ENCODE data around the gene MAP4K1.
"Not testable (repeated sequence)": the region's sequence is repeated elsewhere in the genome, so short reads cannot be mapped to it uniquely, and the experiment has no call there.

The MAP4K1 gene

DNA sequence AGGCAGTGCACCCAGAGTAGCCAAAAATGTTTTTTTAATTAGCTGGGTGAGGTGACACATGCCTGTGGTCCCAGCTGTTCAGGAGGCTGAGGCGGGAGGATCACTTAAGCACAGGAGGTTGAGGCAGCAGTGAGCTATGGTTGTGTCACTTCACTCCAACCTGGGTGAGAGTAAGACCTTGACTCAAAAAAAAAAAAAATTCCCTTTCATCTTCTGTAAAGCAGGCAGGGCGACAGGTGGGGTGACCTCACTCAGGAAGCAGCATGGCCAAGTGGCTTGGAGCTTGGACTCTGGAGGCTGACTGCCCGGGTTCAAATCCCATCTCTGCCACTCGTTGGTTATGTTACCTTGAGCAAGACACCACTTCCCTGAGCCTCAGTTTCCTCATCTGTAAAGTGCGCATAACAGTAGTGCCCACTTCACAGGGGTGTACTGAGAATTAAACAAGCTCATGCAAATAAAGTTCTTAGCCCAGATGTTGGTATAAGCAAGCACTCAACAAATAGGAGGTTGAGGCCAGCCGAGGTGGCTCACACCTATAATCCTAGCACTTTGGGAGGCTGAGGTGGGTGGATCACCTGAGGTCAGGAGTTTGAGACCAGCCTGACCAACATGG is 48.3 kb downstream of the MAP4K1 start:
- DNase-seq (ENCODE audit: low read depth in 3 of 3) = no peak

DNA sequence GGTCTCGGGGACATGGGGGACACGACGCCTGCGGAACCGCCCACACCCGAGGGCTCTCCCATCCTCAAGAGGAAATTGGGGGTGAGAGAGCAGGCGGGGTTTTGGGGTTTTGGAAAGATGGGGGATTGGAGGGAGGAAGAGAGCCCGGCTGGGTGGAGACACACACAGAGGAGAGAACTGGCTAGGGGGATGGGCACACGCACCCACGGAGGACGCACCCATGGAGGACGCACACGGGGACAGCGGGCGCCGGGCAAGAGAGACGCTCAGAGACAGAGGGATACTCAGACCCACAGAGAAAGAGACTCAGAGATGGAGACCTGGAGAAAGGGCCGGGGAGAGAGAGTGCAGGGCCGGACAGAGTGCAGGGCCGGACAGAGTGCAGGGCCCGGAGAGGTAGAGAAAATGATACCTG is 52.1 kb downstream of the MAP4K1 start:
- DNase-seq (ENCODE audit: low read depth in 3 of 3) = no peak

DNA sequence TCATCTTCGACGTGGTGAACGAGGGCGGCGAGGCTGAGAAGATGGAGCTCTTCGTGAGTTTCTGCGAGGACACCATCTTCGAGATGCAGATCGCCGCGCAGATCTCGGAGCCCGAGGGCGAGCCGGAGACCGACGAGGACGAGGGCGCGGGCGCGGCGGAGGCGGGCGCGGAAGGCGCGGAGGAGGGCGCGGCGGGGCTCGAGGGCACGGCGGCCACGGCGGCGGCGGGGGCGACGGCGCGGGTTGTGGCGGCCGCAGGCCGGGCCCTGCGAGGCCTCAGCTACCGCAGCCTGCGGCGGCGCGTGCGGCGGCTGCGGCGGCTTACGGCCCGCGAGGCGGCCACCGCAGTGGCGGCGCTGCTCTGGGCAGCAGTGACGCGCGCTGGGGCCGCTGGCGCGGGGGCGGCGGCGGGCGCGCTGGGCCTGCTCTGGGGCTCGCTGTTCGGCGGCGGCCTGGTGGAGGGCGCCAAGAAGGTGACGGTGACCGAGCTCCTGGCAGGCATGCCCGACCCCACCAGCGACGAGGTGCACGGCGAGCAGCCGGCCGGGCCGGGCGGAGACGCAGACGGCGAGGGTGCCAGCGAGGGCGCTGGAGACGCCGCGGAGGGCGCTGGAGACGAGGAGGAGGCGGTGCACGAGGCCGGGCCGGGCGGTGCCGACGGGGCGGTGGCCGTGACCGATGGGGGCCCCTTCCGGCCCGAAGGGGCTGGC is 52.6 kb downstream of the MAP4K1 start:
- DNase-seq (ENCODE audit: low read depth in 3 of 3) = no peak

DNA sequence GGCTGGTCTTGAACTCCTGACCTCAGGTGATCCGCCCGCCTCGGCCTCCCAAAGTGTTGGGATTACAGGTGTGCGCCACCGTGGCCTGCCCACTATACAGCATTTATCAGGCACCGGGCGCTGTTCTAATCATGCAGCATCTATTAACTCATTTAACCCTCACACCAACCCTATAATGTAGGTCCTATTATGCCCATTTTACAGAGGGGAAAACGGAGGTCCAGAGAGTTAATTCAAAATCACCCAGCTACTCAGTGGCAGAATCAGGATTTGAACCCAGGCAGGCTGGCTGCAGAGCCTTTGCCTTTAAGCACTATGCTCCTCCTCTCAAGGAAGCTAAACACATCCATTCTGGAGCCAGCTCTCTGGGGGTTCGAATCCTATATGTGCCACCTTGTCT is 54.3 kb downstream of the MAP4K1 start:
- no peak for DNase-seq (ENCODE audit: low read depth in 3 of 3)

DNA sequence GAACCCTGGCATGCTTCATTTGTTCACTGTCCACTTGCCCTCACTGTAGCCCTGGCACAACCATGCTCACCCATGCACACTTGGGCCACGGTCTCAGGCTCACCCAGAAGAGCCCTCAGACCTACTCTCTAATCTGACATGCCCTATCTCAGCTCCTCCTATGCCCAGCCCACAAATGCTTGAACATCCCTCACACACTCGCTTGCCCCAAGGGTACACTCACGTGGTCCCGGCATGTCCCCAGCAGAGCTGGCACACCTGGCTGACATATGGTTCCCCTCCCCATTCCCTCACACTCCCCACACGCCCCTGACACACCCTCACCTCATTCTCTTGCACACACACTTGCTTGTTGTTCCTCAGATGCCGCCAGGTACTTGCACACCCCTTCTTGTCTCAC is 55.7 kb downstream of the MAP4K1 start:
- DNase-seq (ENCODE audit: low read depth in 3 of 3) = no peak

DNA sequence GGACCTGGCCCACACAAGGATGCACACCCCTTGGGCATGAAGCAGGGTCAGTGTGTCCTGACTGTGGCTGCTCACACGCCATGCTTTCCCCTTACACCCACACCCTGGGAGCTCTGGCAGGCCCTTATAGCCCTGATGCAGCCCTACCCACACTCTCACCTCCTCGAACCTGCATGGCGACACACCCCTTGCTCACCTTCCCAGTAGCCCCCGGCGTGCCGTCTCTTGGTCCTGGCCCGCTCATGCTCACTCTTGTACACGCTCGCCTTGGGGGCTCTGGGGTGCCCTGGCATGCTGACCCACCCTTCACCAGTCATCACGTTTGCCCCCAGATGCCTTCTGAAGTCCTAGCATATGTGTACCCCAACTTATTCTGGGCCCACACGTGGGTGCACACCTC is 56.1 kb downstream of the MAP4K1 start:
- DNase-seq (ENCODE audit: low read depth in 3 of 3) = no peak

DNA sequence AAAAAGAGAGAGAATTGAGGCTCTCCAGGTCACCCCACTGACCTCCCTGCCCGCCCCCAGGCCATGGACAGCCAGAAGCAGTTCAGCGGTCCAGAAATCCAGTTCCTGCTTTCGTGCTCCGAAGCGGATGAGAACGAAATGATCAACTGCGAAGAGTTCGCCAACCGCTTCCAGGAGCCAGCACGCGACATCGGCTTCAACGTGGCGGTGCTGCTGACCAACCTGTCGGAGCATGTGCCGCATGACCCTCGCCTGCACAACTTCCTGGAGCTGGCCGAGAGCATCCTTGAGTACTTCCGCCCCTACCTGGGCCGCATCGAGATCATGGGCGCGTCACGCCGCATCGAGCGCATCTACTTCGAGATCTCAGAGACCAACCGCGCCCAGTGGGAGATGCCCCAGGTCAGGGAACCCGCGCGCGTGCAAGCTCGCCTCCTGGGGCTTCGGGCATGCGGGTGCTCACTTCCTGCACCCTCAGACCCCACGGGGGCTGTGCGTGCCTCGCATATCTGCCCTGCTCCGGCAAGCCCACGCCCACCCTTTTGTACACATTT is 56.6 kb downstream of the MAP4K1 start:
- no peak for DNase-seq (ENCODE audit: low read depth in 3 of 3)

DNA sequence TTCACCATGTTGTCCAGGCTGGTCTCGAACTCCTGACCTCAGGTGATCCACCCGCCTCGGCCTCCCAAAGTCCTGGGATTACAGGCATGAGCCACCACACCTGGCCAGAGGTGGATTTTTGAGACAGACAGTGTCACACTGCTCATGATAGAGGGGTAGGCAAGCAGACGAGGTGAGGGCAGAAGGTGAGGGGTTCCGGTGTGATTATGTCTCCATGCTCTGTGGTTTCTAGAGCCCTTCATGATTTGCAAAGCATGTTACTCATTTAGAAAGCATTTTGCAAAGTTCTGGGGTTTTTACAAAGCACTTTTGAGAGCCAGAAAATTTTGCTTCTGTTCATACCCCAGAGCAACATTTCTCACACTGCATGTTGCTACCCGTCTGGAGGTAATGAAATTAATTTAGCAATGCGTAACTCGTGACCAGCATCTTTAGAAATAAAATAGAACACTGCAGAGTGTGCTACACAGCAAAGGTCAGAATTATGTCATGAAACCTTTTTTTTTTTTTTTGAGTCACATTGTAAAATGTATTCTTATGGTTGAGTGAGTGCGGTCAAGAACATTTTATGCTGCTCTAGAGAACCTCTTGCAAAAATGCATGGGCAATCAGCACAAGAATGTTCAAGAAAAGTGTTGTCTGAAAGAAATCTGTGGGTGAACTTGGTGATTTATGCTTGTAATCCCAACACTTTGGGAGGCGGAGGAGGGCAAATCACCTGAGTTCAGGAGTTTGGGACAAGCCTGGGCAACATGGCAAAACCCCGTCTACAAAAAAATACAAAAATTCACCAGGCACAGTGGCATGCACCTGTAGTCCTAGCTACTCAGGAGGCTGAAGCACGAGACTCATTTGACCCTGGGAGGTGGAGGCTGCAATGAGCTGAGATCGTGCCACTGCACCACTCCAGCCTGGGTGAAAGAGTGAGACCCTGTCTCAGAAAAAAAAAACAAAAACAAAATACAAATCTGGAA is 58.0 kb downstream of the MAP4K1 start:
- no peak for DNase-seq (ENCODE audit: low read depth in 3 of 3)

DNA sequence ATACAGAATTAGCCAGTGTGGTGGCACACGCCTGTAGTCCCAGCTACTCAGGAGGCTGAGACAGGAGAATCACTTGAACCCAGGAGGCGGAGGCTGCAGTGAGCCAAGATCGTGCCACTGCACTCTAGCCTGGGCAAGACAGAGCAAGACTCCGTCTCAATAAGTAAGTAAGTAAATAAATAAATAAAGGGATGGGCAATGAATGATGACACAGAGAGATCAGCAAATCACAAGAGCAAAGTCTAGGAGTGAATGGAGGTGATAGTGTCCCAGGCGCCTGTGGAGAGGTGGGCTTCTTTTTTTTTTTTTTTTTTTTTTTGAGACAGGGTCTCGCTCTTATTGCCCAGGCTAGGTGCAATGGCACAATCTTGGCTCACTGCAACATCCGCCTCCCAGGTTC is 58.8 kb downstream of the MAP4K1 start:
- DNase-seq (ENCODE audit: low read depth in 3 of 3) = not testable (repeated sequence)

DNA sequence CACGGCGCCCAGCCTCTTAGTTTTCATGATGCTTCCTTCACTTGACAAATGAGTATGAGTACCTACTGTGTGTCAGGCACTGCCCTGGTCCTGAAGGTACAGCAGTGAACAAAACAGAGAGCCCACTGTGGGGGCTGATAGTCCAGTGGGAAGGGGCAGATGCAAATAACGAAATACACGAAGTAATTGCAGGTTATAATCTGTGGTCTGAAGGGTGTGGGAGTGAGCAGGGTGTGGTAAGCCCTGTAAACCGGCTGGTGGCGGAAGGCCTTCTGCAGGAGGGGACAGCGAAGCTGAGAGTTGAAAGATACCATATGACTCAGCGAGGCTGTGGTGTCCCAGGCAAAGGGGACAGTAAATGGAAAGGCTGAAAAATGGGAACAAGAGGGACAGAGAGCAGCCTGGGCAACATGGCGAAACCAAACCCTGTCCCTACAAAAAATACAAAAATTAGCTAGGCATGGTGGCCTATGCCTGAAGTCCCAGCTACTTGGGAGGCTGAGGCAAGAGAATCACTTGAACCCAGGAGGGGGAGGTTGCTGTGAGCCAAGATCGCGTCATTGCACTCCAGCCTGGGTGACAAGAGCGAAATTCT is 60.5 kb downstream of the MAP4K1 start:
- no peak for DNase-seq (ENCODE audit: low read depth in 3 of 3)

DNA sequence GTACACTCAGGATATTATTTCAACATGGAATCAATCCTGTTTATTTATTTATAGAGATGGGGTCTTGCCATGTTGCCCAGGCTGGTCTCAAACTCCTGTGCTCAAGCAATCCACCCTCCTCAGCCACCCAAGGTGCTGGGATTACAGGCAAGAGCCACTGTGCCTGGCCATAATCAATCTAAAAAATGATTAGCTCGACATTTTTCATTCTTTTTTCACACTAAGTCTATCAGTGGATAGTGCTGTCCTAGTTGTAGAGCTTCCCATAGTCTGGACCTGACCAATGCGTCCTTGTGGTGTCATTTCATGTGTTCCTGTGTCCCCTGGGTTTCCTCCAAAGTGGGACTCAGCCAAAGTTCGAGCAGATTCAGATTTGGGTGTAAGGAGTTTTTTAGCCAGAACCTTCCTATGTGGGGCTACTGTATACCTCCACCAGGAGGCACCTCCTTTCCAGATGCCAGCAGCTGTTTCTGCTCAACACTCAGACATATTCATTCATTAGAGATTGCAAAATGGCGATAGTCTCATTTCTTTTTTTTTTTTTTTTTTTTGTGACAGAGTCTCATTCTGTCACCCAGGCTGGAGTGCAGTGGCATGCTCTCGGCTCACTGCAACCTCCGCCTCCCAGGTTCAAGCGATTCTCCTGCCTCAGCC is 61.1 kb downstream of the MAP4K1 start:
- DNase-seq (ENCODE audit: low read depth in 3 of 3) = no peak

DNA sequence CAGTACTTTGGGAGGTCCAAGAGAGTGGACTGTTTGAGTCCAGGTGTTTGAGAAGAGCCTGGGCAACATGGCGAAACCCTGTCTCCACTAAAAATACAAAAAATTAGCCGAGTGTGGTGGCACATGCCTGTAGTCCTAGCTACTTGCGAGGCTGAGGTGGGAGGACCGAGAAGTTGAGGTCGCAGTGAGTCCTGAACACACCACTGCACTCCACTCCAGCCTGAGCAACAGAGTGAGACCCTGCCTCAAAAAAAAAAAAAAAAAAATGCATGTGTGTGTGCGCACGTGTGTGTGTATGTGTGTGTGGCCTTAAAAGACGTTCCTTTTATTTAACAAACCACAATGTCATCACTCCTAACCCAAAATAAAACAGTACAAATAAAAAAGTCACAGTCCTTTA is 62.6 kb downstream of the MAP4K1 start:
- no peak for DNase-seq (ENCODE audit: low read depth in 3 of 3)

DNA sequence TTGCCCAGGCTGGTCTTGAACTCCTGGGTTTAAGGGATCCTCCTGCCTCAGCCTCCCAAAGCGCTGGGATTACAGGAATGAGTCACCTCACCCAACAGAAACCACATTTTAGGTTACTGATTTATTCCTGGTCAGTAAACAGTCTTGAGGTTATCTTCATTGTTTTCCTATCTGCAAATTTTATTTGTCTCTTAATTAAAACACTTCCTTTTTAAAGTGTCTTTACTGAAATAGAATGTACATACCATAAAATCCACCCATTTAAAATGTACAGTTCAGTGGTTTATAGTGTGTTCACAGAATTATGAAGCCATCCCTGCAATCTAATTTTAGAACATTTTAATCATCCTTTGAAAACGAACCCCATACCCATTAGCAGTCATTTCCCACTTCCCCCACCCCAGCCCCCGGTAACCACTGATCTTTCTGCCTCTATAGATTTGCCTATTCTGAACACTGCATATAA is 63.0 kb downstream of the MAP4K1 start:
- DNase-seq (ENCODE audit: low read depth in 3 of 3) = no peak

DNA sequence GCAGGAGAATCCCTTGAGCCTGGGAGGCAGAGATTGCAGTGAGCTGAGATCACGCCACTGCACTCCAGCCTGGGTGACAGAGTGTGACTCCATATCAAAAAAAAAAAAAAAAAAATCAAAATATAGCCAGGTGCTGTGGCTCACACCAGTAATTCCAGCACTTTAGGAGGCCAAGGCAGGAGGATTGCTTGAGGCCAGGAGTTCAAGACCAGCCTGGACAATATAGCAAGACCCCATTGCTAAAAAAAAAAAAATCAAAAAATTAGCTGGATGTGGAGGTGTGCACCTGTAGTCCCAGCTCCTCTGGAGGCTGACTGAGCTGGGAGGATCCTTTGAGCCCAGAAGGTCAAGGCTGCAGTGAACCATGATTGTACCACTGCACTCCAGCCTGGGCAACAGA is 64.5 kb downstream of the MAP4K1 start:
- DNase-seq (ENCODE audit: low read depth in 3 of 3) = not testable (repeated sequence)

DNA sequence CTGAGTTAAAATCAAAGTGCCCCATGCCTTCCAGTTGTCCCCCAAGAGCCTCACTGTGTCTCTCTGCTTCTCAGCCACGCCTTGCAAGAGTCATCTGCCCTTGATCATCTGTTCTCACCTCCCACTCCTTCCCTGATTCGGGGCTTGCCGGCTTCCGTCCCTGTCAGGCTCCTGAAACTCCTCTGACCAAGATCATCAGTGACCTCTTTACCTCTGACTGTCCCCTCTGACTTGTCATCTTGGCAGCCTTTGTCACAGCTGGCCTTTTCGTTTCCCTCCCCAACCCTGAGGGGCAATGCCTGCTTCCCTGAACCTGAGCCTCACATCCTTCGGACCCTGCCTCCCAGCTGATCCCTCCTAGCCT is 66.3 kb downstream of the MAP4K1 start:
- DNase-seq (ENCODE audit: low read depth in 3 of 3) = peak in 1 of 3 experiments; percentile 17

DNA sequence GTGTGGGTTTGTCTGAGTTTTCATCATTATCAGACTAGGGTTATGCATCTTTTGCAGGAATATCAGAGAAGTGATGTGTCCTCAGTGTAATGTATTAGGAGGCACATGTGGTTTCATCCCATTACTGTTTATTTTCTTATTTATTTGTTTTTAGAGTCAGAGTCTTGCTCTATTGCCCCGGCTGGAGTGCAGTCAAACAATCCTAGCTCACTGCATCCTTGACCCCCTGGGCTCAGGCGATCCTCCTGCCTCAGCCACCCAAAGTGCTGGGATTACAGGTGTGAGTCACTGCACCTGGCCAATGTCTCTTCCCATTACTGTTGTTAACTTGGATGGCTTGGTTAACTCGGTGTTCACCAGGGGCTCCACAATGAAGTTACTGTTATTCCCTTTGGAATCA is 67.4 kb downstream of the MAP4K1 start:
- DNase-seq (ENCODE audit: low read depth in 3 of 3) = no peak

DNA sequence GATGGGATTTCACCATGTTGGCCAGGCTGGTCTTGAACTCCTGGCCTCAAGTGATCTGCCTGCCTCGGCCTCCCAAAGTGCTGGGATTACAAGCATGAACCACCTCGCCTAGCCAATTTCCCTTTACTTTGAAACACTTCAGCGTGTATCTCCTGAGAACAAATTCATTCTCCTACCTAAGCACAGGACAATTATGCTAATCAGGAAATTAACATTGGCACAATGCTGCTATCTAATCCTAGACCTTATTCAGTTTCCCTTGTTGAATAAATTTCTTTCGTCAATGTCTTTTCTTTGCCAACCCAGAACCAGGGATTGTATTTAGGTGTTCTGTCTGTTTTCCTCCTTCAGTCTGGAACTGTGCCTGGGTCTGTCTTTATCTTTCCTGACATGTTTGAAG is 67.8 kb downstream of the MAP4K1 start:
- no peak for DNase-seq (ENCODE audit: low read depth in 3 of 3)

DNA sequence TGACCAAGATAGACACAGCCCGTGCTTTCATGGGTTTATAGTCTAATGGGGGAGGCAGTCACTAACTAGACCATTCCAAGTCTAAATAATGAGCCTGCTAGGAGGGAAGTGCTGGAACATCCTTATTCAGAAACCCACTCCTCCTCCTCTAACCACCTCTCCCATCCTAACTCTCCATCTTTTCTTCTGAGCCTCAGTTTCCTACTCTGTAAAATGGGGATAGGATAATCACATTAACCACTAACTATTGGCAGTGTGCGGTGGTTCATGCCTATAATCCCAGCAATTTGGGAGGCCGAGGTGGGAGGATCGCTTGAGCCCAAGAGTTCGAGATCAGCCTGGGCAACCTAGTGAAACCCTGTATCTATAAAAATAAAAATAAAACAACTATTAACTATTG is 68.7 kb downstream of the MAP4K1 start:
- DNase-seq (ENCODE audit: low read depth in 3 of 3) = no peak

DNA sequence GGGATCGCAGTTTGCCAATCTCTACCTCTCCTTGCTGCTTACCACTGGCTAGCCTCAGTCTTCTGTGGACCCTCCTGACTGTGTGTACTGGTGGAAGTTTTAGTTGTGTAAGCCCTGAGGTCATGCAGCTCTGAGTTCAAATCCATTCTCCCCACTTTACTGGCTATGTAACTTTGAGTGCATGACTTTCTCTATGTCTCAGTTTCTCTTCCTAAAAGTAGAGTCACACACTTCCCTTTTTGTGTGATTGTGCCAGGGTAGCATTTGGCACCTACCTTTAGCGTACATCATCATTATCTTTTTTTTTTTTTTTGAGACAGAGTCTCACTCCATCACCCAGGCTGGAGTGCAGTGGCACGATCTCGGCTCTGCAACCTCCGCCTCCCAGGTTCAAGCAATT is 70.3 kb downstream of the MAP4K1 start:
- DNase-seq (ENCODE audit: low read depth in 3 of 3) = no peak

DNA sequence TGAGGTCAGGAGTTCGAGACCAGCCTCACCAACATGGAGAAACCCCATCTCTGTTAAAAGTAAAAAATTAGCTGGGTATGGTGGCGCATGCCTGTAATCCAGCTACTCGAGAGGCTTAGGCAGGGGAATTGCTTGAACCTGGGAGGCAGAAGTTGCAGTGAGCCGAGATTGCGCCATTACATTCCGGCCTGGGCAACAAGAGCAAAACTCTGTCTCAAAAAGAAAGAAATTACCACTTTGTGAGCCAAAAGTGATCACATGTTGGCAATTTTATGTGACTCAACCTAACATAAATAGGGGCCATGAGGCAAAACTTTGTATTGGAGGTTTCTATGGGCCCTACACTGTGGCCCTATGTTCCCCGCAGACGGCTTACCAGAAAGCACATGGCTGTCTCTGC is 72.2 kb downstream of the MAP4K1 start:
- DNase-seq (ENCODE audit: low read depth in 3 of 3) = no peak

DNA sequence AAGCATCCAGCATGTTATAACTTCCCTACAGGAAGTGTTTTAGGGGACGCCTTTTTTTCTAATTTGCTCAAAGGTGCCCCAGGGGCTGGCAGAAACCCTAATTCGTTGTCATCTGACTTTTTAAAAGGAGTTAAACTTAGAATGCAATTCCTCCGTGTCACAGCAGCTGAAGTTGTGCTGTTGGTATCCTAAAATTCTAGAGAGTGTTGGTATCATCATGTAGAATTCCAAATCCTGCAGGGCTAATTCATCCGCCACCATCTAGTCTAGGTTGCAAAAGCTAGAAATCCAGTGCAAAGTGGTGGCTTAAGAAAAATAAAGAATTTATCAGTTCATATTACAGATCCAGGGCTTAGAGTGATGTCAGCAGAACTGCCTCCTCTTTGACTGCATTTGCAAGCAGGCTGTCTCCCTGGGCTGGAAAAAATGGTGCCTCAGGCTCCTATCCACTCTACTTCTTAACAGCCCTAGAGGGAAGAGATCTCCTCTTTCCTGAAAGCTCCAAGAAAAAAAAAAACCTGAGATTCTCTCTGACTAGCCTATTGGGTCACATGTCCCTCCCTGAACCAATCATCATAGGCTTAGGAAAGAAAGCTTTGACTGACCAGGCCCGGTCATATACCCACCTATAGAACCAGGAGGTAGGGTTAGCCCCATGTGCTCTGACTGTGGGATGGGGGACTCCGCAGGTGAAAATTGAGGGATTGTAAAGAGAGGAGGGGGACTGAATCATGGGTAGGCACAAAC is 73.0 kb downstream of the MAP4K1 start:
- DNase-seq (ENCODE audit: low read depth in 3 of 3) = no peak
